CD4-positive, alpha-beta T cell (primary cell): ENCODE data around the gene SIRPB1. TPM values are rescaled to one million over a fixed set of nuclear protein-coding genes. Genes with fewer than 3 reads are reported as not detected.
"Not testable (repeated sequence)": the region's sequence is repeated elsewhere in the genome, so short reads cannot be mapped to it uniquely, and the experiment has no call there.

Experiments used
- ATAC-seq: fragments of 200-7000 bp; cut with Tn5 transposase; one replicate; pipeline ENCODE4 v1.10.0; 2022; ENCODE audit warnings: mild to moderate bottlenecking; ENCODE audit not compliant: poor library complexity
- CTCF ChIA-PET: fragments of 350-600 bp; sonication (Branson Sonifier 250); formaldehyde crosslinking; loops from one replicate; lab custom pipeline; 2021; ENCODE audit warnings: antibody characterized with exemption, inconsistent platforms; lab: Charles Lee
- POLR2A ChIA-PET: fragments of 350-600 bp; sonication (Branson Sonifier 250); formaldehyde crosslinking; loops from one replicate; lab custom pipeline; 2021; ENCODE audit warnings: antibody characterized with exemption, inconsistent platforms; lab: Charles Lee
- DNase-seq, 14 experiments: peaks; one replicate each; pipeline ENCODE4 v3.0.0-alpha.2; 2013 to 2020; ENCODE audit warnings: mixed read lengths in 2 of 14
- H3K27ac ChIP-seq, 2 donors: one replicate each; pipeline versions ENCODE4 v1.5.1 to v1.7.0; 2013; ENCODE audit warnings: low read length in 2 of 2, low read depth in 1 of 2, mild to moderate bottlenecking in 1 of 2
- H3K27me3 ChIP-seq, 2 experiments: 1 replicate in 1 of 2; 2 replicates in 1 of 2; pipeline versions ENCODE4 v1.6.1 to v1.7.0; 2013; ENCODE audit warnings: low read length in 2 of 2, control low read depth in 1 of 2, mild to moderate bottlenecking in 1 of 2, moderate library complexity in 1 of 2; ENCODE audit not compliant: insufficient read depth in 2 of 2, control insufficient read depth in 1 of 2
- H3K36me3 ChIP-seq: one replicate; pipeline ENCODE4 v1.6.1; 2013; ENCODE audit warnings: low read length, control low read depth; ENCODE audit not compliant: insufficient read depth
- H3K4me1 ChIP-seq: one replicate; pipeline ENCODE4 v1.6.1; 2013; ENCODE audit warnings: low read length, control low read depth; ENCODE audit not compliant: insufficient read depth
- H3K4me3 ChIP-seq: one replicate; pipeline ENCODE4 v1.5.1; 2013; ENCODE audit warnings: mild to moderate bottlenecking, low read length, moderate library complexity
- H3K9me3 ChIP-seq, 2 experiments: 1 replicate in 1 of 2; 2 replicates in 1 of 2; pipeline versions ENCODE4 v1.6.1 to v1.7.0; 2013; ENCODE audit warnings: low read length in 2 of 2, mild to moderate bottlenecking in 2 of 2, control low read depth in 1 of 2, moderate library complexity in 1 of 2; ENCODE audit not compliant: control insufficient read depth in 1 of 2, insufficient read depth in 1 of 2
- H3K27ac Mint-ChIP-seq: one replicate; pipeline ENCODE4 v1.8.0; 2020; ENCODE audit warnings: mixed read lengths
- H3K27me3 Mint-ChIP-seq: one replicate; pipeline ENCODE4 v1.8.0; 2021; ENCODE audit warnings: mixed read lengths
- H3K36me3 Mint-ChIP-seq: one replicate; pipeline ENCODE4 v1.8.0; 2021; ENCODE audit warnings: low read depth, mixed read lengths
- H3K4me1 Mint-ChIP-seq: one replicate; pipeline ENCODE4 v1.8.0; 2021; ENCODE audit warnings: low read depth, mixed read lengths
- H3K4me3 Mint-ChIP-seq: one replicate; pipeline ENCODE4 v1.8.0; 2020; ENCODE audit warnings: mild to moderate bottlenecking, mixed read lengths
- H3K9me3 Mint-ChIP-seq: one replicate; pipeline ENCODE4 v1.8.0; 2020; ENCODE audit warnings: mixed read lengths
- intact Hi-C, 2 experiments: fragments of 100-400 bp; cut with DNase I in 1 of 2; cut with micrococcal nuclease in 1 of 2; formaldehyde crosslinking; loops; one replicate each; pipeline versions ENCODE4 v1.15.1 to v1.9.0; 2023 to 2025; cut with DNase I, micrococcal nuclease
- total RNA-seq, 174 experiments: library from RNA in 2 of 174; stranded (reverse) in 2 of 174; gene quantifications; one replicate each; pipeline ENCODE4 v1.2.3 and lab custom pipeline; 2021 to 2026

Gene SIRPB1
- total RNA-seq, 2 experiments from 2014 or later, result 7.8 to 8.6 TPM

- DNase-seq, H3K4me3 Mint-ChIP-seq, H3K27me3 ChIP-seq, H3K4me3 ChIP-seq, H3K27me3 Mint-ChIP-seq, H3K27ac Mint-ChIP-seq, H3K9me3 Mint-ChIP-seq, POLR2A ChIA-PET, H3K4me1 Mint-ChIP-seq, intact Hi-C loops, ATAC-seq, CTCF ChIA-PET, H3K27ac ChIP-seq, H3K4me1 ChIP-seq, H3K9me3 ChIP-seq, H3K36me3 ChIP-seq: not testable (repeated sequence)
- peaks cover 16% of the 10 kb centered on the region for H3K36me3 Mint-ChIP-seq
These were observed 48.2 kb downstream of the SIRPB1 start for GRCh38 chr20:1571583-1571982.

Other genes starting within 250 kb of the SIRPB1 start
- gene FKBP1A, start 227.0 kb downstream of the SIRPB1 start, total RNA-seq, result 10 to 100 TPM; 43.3 to 45.4 TPM
- 10 to 100 TPM; 53.2 to 53.4 TPM for gene NSFL1C, start 153.2 kb downstream of the SIRPB1 start, total RNA-seq
- gene SIRPB2, start 128.6 kb downstream of the SIRPB1 start, total RNA-seq, result under 1 TPM; 0.20 to 0.49 TPM
- under 1 TPM; 0.28 to 0.55 TPM for gene SIRPD, start 62.3 kb downstream of the SIRPB1 start, total RNA-seq
- gene SIRPG, start 37.8 kb upstream of the SIRPB1 start, total RNA-seq, result 10 to 100 TPM; 28.0 to 28.3 TPM